GM19468 (cell line): ENCODE data around the gene LOX.
"Not testable (repeated sequence)": the region's sequence is repeated elsewhere in the genome, so short reads cannot be mapped to it uniquely, and the experiment has no call there.

Experiments
- ATAC-seq: cut with Tn5 transposase; IDR thresholded peaks from one replicate; pipeline ENCODE4 v1.9.1; 2021; ENCODE audit warnings: mild to moderate bottlenecking, moderate library complexity, moderate number of reproducible peaks; ENCODE audit not compliant: unreplicated experiment; ENCODE audit errors: extremely low read depth

Gene LOX

DNA sequence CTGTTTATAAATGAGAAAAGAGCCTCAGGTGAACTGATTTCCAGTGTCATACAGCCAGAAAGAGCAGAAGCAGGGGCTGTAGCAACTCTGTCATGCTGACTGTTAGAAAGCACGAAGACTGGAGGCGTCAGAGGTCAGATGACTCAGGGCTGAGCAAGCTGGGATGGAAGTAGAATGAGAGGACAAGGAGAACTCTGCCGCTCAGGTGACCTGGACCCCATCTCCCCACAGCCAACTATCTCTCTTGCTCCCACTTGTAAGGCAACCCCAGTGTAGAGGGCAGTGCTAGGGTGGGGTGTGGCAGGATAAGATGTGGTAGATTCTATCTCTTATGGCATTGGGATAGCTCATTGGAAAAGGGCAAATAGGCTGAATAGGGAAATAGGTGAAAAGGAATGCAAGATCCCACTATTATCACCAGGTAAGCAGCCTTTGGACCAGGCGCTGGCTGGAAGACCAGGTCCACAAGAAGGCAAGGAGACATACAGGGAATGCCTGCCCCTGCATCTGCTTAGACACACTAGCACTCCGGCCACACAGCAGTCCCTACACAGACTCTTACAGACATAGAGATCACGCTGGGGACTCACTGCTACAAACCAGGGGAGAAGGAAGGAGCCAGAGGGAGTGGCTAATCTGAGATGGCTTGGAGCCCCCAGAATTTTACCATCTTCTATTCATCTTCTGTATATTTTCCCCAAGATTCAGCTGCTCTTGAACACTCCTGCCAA is 21.2 kb upstream of the LOX start:
- ATAC-seq = no peak

DNA sequence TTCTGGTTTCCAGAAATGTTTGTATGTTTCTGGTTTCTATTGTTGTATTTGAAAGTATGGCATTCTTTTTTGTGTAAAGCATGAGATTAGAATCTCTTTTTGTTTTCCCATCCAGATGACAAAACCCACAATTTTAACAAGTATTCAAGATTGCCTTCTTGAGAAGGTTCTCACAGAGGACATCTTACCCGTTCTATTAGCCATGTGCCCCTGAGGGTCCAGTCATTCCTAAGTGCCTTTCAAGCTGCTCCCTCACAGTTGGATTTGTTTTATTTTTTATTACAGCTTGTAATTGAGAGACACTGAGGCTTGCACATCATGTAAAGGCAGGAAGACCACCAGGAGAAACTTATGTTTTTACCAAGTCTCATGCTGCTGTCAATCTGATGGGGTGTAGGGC is 19.3 kb upstream of the LOX start:
- no peak for ATAC-seq

DNA sequence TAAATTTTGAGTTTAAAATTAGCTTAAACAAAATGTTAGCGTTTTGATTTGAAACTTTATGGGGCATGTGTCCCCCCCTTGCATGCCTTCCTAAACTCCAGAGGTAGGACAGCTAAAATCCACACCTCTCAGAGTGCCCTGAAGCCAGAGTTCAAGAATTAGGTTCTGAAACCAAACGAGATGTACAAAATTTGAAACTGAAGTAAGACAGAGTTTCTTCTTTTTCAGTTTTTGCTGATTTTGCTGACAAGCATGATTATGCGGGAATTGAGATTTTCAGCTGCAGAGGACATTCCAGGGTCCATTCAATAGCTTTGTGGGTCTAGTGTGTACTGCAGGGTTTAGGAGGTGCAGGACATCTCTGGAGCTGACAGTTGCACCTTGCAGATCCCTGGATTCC is 17.1 kb upstream of the LOX start:
- ATAC-seq = no peak

DNA sequence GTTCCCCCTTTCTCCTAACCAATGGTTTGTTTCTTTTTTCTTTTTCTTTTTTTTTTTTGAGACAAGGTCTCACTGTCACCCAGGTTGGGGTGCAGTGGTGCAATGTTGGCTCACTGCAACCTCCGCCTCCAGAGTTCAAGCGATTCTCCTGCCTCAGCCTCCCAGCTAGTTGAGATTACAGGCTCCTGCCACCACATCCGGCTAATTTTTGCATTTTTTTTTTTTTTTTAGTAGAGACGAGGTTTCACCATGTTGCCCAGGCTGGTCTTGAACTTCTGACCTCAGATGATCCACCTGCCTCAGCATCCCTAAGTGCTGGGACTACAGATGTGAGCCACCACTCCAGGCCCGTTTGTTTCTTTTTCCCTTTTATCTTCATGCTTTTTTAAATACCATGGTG is 16.2 kb upstream of the LOX start:
- not testable (repeated sequence) for ATAC-seq

DNA sequence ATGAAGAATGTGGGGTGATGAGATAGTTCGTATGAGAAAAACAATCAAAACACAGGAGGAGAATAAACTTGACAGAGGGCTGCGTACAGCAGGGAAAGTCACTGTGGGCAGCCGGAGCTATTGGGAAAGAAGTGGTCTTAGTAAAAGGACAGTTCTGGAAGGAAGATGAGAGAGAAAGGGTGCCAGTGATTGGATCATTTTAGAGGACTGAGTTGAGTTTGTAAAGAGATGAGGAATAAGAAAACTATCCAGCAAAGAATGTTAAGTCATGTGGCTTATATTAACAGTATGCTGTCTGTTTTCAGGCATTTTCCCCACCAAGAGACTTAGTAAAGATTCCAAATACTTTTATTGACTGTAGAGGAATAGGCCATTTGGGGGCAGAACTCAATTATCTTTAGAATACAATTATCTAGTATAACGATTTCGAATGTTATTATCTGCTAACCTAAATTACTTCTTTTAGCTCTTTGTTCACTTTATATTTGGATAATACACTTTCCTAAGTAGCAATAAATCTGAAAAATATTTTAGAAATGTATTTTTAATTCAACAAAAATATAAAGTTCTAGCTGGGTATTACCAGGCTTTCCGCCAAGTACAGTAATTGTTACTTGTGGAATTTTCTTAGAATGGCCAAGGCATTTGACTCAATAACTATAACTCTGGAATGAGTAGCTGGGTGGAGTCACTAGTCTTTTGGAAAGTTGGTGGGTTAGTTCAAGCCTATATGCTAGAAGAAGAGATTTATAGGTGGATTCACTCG is 15.5 kb upstream of the LOX start:
- no peak for ATAC-seq

DNA sequence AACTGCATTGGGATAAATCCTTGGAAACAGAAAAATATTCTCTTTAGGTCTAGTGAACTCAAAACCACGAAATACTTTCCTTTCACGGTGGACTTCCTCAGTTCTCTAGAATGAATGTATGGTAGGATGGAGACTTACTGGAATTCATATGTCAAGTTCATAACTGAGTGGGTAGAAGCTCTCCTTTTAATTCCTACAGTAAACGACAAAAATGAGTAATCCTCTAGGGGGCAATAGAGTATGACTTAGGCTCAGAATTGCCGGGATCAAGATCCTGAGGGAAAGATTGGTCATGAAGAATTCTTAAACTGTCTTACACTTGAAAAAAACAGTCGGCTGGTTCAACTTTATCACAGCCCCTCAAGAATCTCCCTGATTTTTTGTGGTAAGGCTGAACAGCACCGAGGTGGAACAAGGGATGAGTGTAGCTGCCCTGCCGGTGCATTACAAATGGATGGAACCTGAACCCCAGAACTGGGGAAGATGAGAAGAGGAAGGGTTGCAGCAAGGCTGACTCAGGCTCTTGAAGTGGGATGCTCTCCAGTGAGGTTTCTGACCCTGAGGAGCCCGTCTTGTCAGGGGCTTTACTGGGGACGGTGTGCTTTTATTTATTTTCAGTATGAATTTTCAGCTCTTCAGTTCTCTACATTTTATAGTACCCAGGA is 14.0 kb upstream of the LOX start:
- no peak for ATAC-seq

DNA sequence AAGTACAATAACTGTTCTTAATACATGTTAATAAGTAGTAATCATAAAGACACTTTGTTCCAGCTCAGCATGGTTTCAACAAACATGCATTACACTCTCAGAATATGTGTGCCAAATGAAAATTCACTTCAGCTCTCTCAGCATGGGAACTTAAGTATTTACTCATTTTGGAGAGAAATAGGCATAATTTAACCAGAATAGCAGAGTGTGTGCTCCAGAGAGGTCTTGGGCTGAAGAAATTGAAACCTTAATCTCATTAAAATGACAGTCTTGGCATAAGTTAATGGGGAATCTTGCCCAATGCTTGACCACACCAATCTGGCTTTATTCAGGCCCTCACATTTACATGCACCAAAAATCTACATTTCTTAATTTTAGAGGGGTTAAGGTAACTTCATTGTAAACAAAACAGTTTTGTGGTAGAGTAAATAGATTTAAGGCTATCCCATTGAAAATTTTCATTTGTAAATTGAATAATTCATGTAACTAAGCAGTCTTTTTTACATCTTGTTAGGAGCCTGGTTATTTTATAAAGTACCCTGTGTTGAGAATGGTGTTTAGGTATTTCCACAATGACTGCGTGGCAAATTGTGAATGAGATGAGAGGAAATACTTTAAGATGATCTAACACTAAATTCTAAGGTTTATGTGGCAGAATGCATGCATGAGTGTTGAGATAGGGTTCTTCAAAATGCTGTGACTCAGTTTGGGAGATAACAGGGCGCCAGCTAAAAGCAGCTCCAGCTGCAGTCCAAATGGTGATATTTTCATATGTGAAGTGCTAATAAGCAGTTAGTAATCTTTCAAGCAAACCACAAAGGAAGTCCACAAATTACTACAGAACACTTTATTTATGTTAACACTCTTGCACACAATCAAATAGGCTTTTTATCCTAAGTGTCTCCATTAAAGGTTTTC is 11.3 kb upstream of the LOX start:
- ATAC-seq = no peak

DNA sequence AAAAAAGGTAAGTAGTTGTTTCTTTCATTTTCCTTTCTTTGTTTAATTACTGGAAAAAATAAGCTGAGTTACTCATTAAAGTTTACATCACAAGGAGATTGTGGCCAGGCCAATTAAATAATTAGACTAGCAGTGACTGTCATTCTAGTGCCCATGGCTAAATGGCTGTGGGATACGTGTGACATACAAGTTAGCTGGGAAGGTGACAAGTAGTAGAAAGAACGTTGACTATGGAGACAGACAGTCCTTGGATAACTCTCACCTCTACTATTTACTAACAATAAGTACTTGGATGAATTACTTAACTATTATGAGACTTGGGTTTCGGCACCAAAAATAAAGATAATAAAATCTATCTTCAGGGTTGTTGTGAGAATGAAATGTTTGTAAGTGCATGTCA is 7.0 kb upstream of the LOX start:
- ATAC-seq = no peak

DNA sequence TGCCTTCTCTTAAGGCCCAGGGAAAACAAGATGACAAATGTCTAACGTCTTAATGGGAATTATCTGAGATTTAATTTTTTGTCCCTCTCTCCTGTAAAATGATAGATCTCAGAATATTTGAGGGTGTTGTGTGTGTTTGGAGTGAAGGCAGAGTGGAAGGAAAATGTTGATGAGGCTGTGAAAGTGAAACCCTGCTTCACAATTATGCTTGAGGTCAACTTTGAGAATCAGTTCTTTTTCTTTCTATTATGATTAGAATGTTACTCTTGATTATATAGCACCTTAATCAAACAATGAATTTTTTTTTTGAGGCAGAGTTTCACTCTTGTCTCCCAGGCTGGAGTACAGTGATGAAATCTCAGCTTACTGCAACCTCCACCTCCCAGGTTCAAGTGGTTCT is 5.5 kb upstream of the LOX start:
- no peak for ATAC-seq

DNA sequence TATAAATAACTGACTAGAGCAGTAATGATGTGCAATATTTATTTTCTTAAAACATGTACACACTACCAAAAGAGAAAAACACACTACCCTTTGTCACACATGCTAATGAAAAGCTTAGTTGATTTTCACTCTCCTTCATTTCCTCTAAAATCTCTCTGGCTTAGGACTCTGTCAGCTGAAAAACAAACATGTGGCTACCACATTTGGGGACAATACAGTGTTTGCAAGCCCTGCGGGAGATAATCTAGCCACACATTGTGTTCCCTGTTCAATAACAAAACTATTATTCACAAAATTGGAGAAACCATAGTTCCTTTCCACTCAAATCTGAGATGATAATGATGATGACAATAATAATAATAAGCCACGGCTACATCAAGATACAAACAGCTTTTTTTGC is 3.5 kb upstream of the LOX start:
- no peak for ATAC-seq

DNA sequence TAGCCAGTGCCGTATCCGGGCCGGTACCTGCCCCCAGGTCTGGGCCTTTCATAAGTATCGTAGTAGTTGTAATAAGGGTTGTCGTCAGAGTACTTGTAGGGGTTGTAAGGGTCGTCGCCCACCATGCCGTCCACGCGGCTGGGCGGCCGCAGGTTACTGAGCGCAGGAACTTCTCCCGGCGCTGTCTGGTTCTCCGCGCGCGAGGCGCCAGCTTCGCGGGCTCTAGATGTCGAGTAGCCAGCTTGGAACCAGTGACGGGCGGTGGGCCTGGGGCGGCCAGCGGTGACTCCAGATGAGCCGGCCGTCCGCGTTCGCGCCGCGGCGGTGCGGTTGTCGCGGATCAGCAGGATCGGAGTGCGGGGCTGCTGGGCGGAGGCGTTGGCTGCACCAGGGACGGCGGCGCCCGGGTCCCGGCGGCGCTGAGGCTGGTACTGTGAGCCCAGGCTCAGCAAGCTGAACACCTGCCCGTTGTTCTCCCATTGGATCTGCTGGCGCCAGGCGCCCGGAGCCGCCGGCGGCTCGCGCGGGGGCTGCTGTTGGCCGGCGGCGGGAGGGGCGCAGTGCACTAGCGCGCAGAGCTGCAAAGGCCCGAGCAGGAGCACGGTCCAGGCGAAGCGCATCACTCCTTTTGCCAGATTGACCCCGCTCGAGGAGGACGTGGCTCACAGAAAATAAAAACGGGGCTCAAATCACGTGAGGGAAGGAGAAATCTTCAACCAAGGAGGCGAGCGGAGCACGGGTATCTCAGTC is 518 bp downstream of the LOX start:
- ATAC-seq = no peak

DNA sequence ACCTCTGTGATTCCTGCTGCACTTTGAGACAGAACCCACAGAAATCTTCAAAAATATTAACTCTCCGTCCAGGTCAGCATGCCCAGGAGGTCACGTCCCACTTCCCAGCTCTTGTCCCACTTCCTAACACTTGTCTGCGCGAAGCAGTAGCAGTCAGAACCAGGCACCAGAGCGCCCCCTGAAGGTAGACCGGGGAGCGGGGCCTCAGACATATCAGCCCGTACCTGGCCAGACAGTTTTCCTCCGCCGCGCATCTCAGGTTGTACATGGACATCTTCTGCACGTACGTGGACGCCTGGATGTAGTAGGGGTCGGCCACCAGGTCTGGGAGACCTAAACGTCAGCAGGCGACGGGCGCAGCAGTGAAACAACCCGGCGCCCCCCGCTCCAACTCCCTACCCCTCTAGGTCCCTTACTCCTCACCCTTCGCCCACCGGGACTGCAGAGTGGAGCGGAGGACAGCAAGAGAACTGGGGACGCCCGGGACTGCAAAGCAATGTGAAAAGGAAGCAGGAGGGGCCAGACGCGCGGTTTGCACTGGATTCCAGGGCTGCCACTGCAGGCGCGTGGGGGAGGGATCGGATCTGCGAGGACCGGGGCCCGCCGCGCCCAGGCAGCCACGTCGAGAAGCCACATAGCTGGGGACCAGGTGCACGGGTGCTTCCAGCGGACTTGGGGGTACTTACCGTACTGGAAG is 1.2 kb downstream of the LOX start:
- no peak for ATAC-seq

DNA sequence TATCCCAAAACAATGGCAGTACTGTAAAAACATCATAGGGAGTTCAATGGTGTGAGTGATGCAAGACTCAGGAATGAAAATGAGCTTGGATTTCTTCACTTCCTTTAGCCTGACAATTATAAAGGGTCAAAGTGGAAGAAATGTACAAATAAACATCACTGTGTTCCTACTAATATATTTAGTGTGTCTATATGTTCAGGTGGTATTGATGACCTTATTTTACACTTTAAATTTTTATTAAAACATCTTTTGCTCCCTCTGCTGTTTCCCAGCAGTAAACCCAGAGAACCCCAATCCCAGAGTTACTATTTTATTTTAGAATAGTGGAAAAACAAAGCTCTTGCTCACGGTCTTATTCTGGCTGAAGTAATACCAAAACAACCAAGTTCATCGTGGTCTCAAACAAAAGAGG is 2.0 kb downstream of the LOX start:
- ATAC-seq = no peak

DNA sequence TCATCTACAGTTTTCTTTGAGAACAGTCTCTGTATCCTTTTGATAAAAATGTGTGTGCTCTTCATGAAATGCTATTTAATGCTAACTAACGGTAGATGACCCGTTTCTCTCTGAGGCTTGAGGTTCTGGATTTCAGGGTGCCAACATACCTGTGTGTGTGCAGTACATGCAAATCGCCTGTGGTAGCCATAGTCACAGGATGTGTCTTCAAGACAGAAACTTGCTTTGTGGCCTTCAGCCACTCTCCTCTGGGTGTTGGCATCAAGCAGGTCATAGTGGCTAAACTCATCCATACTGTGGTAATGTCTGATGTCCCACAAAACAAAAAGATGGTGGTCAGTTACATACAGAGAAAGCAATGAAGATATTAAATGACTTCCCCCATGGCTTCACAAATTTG is 4.2 kb downstream of the LOX start:
- peak; percentile 33 for ATAC-seq

DNA sequence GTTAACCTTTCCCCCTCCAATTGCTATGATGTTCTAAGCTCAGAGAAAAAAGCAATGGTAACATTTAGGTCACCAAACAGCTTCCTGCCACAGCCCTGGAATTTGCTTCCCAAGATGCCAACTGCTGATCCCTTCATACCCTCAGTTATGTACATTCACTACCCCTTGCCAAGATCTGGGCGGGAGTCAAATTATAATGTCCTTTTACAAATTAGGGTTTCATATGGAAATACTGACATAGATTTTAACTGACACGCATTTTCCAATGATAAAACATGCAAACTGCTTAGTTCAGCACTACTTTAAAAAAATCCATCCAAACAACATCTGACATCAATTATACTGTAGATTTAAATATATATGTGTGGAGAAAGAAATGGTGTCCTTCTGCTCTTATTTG is 5.0 kb downstream of the LOX start:
- ATAC-seq = no peak

DNA sequence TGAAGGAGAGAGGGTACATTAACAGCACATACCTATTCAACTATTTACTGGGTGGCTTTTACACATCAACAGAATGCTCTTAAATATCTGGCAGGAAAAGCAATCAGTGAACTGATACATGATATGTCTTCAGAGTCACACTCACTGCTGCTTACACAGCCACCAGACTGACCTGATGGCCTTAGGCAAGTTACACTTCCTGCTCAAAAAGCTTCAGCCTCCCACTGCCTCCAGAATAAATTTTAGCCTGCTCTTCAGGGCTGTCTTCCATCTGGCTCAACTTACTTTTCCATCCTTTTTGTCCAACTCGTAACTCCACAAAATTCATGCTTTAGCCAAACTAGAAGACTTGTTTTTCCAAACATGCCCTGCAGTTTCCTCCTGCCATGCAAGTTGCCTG is 10.7 kb downstream of the LOX start:
- no peak for ATAC-seq

DNA sequence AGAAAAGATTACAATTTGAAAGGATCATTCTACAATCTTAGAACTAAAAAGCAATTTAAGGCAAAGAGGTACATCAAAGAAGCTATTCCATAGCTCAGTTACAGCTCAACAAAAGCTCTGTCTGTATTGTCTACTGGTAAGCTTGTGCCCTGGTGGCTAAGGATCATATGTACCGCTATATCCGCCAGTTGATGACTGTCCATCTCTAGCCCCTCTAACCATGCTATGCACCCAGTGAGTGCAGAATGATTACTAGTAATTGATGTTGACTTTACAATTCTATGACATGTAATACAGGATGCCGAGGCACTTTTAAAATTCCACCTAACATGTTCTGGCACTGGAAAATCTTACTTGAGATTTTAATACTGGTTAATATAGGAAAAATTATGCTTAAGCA is 13.1 kb downstream of the LOX start:
- no peak for ATAC-seq

DNA sequence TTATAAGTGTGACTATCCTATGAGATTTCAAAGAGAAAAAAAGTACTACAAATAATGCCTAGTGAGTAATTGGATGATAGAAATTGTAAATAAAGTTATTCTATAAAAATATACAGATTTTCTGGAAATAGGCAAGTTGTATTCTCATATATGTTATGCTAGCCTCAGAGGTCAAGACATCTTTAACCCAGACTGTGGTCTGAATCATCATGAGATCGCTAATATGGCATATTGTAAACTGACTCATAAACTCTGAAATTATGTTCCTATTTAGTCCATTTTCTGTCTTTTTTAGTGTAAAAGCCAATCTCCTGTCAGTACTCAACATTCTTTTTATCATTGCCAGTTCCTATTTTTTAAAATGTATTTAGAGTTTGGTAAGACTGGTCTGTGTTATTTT is 14.2 kb downstream of the LOX start:
- no peak for ATAC-seq

DNA sequence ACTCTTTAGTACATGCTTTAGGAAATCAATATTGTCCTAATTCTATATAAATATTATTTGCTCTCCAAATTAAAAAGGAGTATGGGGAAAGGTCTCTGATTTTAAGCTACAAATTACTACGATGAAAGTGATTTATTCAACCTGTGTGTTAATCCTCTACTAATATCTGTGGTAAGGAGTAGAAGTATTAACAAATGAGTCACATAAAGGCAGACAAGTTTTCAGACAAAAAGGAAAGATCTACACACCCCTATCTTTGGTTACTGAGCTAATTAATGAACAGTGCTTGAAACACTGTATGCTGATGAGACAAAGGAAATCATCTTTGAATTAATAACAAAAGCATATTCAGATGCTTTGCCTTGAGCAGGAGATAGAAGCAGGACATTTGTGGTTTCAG is 15.9 kb downstream of the LOX start:
- no peak for ATAC-seq
